Psoas muscle (tissue), 8 donors: ENCODE measurements around the gene ACKR3. TPM values are rescaled to one million over a fixed set of nuclear protein-coding genes. Genes with fewer than 3 reads are reported as not detected.

Source experiments
- ATAC-seq, 4 donors: fragments of 200-7000 bp; cut with Tn5 transposase; one replicate each; pipeline ENCODE4 v1.9.1; 2020; ENCODE audit warnings: moderate library complexity in 3 of 4, mild to moderate bottlenecking in 2 of 4
- DNase-seq, 2 donors: peaks; one replicate each; pipeline ENCODE4 v3.0.0-alpha.2; 2020
- H3K27ac ChIP-seq: fragments of 200-600 bp; one replicate; pipeline ENCODE4 v1.8.0; 2022
- H3K27me3 ChIP-seq, 3 donors: fragments of 200-600 bp in 1 of 3; one replicate each; pipeline versions ENCODE4 v1.6.1 to v1.8.0; 2013 to 2022; ENCODE audit warnings: low read length in 2 of 3, mild to moderate bottlenecking in 2 of 3, moderate library complexity in 1 of 3; ENCODE audit not compliant: insufficient read depth in 3 of 3
- H3K36me3 ChIP-seq, 2 donors: fragments of 200-600 bp in 1 of 2; one replicate each; pipeline versions ENCODE4 v1.6.1 to v1.8.0; 2013 to 2022; ENCODE audit warnings: low read depth in 1 of 2, mild to moderate bottlenecking in 1 of 2, moderate library complexity in 1 of 2; ENCODE audit not compliant: insufficient read depth in 1 of 2
- H3K4me1 ChIP-seq: fragments of 200-600 bp; one replicate; pipeline ENCODE4 v1.8.0; 2022
- H3K4me3 ChIP-seq: fragments of 200-600 bp; one replicate; pipeline ENCODE4 v1.8.0; 2022; ENCODE audit warnings: mild to moderate bottlenecking
- H3K9me3 ChIP-seq: fragments of 200-600 bp; one replicate; pipeline ENCODE4 v1.8.0; 2022
- CTCF ChIP-seq: fragments of 200-600 bp; IDR thresholded peaks from one replicate; pipeline ENCODE4 v1.8.0; 2022; ENCODE audit warnings: antibody characterized with exemption
- WGBS, 3 donors: extraction: QIAGEN DNeasy Blood & Tissue Kit; methylation state at CpG; one replicate each; pipeline versions ENCODE4 v1.1.6 to v1.1.7; 2013; 5-methylcytosine and 5-hydroxymethylcytosine counted together
- intact Hi-C, 2 donors: fragments of 100-400 bp; cut with DNase I; formaldehyde crosslinking; loops; one replicate each; pipeline versions ENCODE4 v1.11.0 to v1.14.2; 2022
- polyA plus RNA-seq, 3 donors: library from polyadenylated mRNA; stranded (reverse); fragments of 200-250 nt; gene quantifications; one replicate each; pipeline ENCODE4 v1.2.3, GENCODE V29; 2013
- total RNA-seq, 4 donors: library from RNA; stranded (reverse); fragmentation: NEBNext Ultra II Directional in 2 of 4; extraction: Animal tissue kit (Norgen Biotek cat#: 25700) in 2 of 4; gene quantifications; one replicate each; pipeline versions ENCODE4 v1.2.1 to v1.2.4, GENCODE V29; 2021 to 2023
- donor health status: healthy with polysubstance abuse.
- donor health status: DM: no; HTN: no; CAD: no; lungs with moderate emphysema.
- donor health status: Bipolar disorder and iron deficiency.
- donor health status: healthy.
- donor health status: DM: yes; HTN: yes; CAD: no.
- donor health status: DM: no; HTN: no; CAD: no.
- donor health status: DM: no; HTN: no; CAD: no.
- donor health status: DM: yes; HTN: yes; CAD: no.

ACKR3 gene
- total and polyA plus RNA-seq, 7 donors, result 7.8 to 25.3 (median 14.7) TPM

- 88 to 96% (median 92%) methylated on average over 4 of the region's 4 CpGs for WGBS, 3 donors
- ATAC-seq (no peak), DNase-seq (no peak)
- H3K4me3 ChIP-seq, result no peak overlapping the region
- H3K36me3 ChIP-seq, result no peaks in the 10 kb centered on the region
- no peak for TF ChIP-seq CTCF
- intact Hi-C loops, result no loop called here
- H3K27ac ChIP-seq, result no peak overlapping the region
- H3K27me3 ChIP-seq, result no peaks in the 10 kb centered on the region
- no peaks in the 10 kb centered on the region for H3K9me3 ChIP-seq
- peaks cover 5% of the 10 kb centered on the region for H3K4me1 ChIP-seq
Observed at GRCh38 chr2:236563953-236564352, 5.7 kb upstream of the ACKR3 start.

GRCh38 chr2:236565212-236565611, 4.4 kb upstream of the ACKR3 start:
- DNase-seq (no peak), ATAC-seq (no peak)
- Histone ChIP-seq H3K9me3 (no peaks in the 10 kb centered on the region), H3K27me3 (no peaks in the 10 kb centered on the region), H3K4me1 (peaks cover 14% of the 10 kb centered on the region), H3K27ac (no peak overlapping the region), H3K36me3 (no peaks in the 10 kb centered on the region), H3K4me3 (no peak overlapping the region)
- TF ChIP-seq CTCF, result no peak
- 37 to 68% (median 45%) methylated on average over 3 of the region's 3 CpGs for WGBS, 3 donors
- intact Hi-C loops, result loop anchor here in 1 of 2 donors (5.0 kb wide), 1 partner anchor 53 kb away; no protein-coding TSS in a partner anchor

- Histone ChIP-seq H3K4me1 (peaks cover 21% of the 10 kb centered on the region), H3K27me3 (no peaks in the 10 kb centered on the region), H3K4me3 (no peak overlapping the region), H3K27ac (no peak overlapping the region), H3K9me3 (no peaks in the 10 kb centered on the region), H3K36me3 (no peaks in the 10 kb centered on the region)
- ATAC-seq, result no peak
- DNase-seq, result no peak
- intact Hi-C loops, result loop anchor here in 1 of 2 donors (5.0 kb wide), 1 partner anchor 54 kb away; no protein-coding TSS in a partner anchor
- no peak for TF ChIP-seq CTCF
- 93 to 97% (median 95%) methylated on average over 17 of the region's 17 CpGs for WGBS, 3 donors
Observed at GRCh38 chr2:236565879-236566402, 3.7 kb upstream of the ACKR3 start.

- DNase-seq (no peak), ATAC-seq (no peak)
- no peak overlapping the region for H3K4me3 ChIP-seq
- H3K27ac ChIP-seq, result peak overlapping the region; percentile 79
- no peaks in the 10 kb centered on the region for H3K36me3 ChIP-seq
- no peak for TF ChIP-seq CTCF
- no peaks in the 10 kb centered on the region for H3K27me3 ChIP-seq
- H3K4me1 ChIP-seq, result peaks cover 28% of the 10 kb centered on the region
- H3K9me3 ChIP-seq, result no peaks in the 10 kb centered on the region
- intact Hi-C loops, result loop anchor here in 1 of 2 donors (5.0 kb wide), 1 partner anchor 54 kb away; no protein-coding TSS in a partner anchor
- WGBS, 3 donors, result 74 to 84% (median 82%) methylated on average over 6 of the region's 6 CpGs
Observed at GRCh38 chr2:236566596-236566995, 3.0 kb upstream of the ACKR3 start.
